Erythroblast (primary cell): Measurements from ENCODE around the gene VAC14.

ENCODE experiments used
- GATA1 ChIP-seq: IDR thresholded peaks from 2 replicates; pipeline ENCODE4 v1.6.1; 2011; ENCODE audit warnings: low read depth, mild to moderate bottlenecking, control low read depth, low read length, moderate library complexity
- POLR2A ChIP-seq: IDR thresholded peaks from 2 replicates; pipeline ENCODE4 v1.6.1; 2011; ENCODE audit warnings: mild to moderate bottlenecking, low read length

GRCh38 chr16:70737377-70738082, 63.4 kb downstream of the VAC14 start:
- TF ChIP-seq POLR2A (no peak), GATA1 (no peak)
